Measurements from ENCODE around the gene GPATCH11. TPM values are rescaled to one million over a fixed set of nuclear protein-coding genes. Genes with fewer than 3 reads are reported as not detected.
A peak's percentile ranks its signal among the peaks of the same experiment; 100 is the strongest.

Gene GPATCH11
- total RNA-seq, 2 donors from 2014 or later, result 3.3 to 5.2 TPM

DNA sequence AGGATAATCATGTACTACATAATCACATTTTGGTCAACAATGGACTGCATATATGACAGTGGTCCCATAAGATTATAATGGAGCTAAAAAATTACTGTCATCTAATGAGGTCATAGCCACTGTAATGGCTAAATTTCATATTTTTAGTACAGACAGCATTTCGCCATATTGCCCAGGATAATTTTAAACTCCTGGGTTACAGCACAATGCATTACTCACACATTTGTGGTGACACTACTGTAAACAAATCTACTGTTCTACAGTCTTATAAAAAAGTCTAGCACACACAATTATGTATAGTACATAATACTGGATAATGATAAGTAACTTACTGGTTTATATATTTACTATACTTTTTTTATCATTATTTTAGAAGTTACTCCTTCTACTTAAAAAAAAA lies 59.7 kb downstream of the GPATCH11 start:
- WGBS, 2 donors, result 79 to 96% methylated on average over 1 of the region's 1 CpG

DNA sequence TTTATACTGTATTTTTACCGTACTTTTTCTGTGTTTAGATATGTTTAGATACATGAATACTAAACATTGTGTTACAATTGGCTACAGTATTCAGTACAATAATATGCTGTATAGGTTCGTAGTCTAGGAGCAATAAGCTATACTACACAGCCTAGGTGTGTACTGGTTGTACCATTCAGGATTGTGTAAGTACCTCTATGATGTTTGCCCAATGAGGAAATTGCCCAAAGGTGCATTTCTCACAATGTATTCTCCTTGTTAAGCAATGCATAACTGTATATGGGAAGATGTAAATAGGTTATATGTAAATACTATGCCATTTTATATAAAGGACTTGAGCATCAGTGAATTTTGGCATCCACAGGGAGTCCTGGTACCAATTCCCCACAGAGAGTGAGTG lies 61.7 kb downstream of the GPATCH11 start:
- WGBS, 2 donors, result 91 to 95% methylated on average over 2 of the region's 2 CpGs
- DNase-seq (no peak), ATAC-seq (no peak)
- no peaks in the 10 kb centered on the region for H3K9me3 ChIP-seq
- peaks cover 7 to 13% of the 10 kb centered on the region in 2 donors for H3K36me3 ChIP-seq (replicated peaks in 1 of 2; ENCODE audit: insufficient read depth in 1 of 2, low read depth in 2 of 2)
- TF ChIP-seq POLR2A (IDR thresholded peaks at IDR 0.05), result no peak
- TF ChIP-seq, protein P1, sequence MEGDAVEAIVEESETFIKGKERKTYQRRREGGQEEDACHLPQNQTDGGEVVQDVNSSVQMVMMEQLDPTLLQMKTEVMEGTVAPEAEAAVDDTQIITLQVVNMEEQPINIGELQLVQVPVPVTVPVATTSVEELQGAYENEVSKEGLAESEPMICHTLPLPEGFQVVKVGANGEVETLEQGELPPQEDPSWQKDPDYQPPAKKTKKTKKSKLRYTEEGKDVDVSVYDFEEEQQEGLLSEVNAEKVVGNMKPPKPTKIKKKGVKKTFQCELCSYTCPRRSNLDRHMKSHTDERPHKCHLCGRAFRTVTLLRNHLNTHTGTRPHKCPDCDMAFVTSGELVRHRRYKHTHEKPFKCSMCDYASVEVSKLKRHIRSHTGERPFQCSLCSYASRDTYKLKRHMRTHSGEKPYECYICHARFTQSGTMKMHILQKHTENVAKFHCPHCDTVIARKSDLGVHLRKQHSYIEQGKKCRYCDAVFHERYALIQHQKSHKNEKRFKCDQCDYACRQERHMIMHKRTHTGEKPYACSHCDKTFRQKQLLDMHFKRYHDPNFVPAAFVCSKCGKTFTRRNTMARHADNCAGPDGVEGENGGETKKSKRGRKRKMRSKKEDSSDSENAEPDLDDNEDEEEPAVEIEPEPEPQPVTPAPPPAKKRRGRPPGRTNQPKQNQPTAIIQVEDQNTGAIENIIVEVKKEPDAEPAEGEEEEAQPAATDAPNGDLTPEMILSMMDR (IDR thresholded peaks at IDR 0.05), result no peak
- no peak overlapping the region for H3K4me3 ChIP-seq
- intact Hi-C loops (cut with DNase I), result no loop called here
- H3K27me3 ChIP-seq, result no peaks in the 10 kb centered on the region
- peaks cover 15% of the 10 kb centered on the region for H3K4me1 ChIP-seq
- no peak overlapping the region for H3K27ac ChIP-seq

More for the DNA sequence above, 59.7 kb downstream of the GPATCH11 start:
- Histone ChIP-seq H3K27me3 (no peaks in the 10 kb centered on the region), H3K4me3 (no peak overlapping the region), H3K4me1 (peaks cover 15% of the 10 kb centered on the region), H3K9me3 (no peaks in the 10 kb centered on the region), H3K36me3 (replicated peaks in 1 of 2; ENCODE audit: insufficient read depth in 1 of 2, low read depth in 2 of 2) (peaks cover 7 to 13% of the 10 kb centered on the region in 2 donors), H3K27ac (no peak overlapping the region)
- intact Hi-C loops (cut with DNase I), result no loop called here
- TF ChIP-seq POLR2A (IDR thresholded peaks at IDR 0.05), result no peak
- TF ChIP-seq, protein P1 (IDR thresholded peaks at IDR 0.05), result no peak
- ATAC-seq (no peak), DNase-seq (no peak)

DNA sequence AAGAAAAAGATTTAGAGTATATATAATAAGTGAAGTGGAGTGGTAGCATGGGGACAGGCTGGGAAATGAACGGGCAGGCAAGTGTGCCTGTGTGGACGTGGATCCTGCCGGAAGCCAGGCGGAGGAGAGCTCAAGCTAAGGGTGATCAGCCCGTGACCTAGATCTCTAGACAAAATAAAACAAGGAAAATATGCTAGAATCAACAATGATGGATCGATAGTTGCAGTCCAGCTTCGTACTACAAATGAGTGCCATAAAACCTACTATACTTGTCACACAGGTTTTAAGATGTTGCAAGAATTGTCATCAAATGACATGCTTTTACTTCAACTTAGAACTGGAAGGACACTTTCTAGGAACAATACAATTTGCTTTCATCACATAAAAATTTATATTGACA lies 64.0 kb downstream of the GPATCH11 start:
- peak; percentile 81 for ATAC-seq
- Histone ChIP-seq H3K36me3 (replicated peaks in 1 of 2; ENCODE audit: insufficient read depth in 1 of 2, low read depth in 2 of 2) (peaks cover 7 to 13% of the 10 kb centered on the region in 2 donors), H3K27ac (peak overlapping the region in 1 of 4 donors; percentile 44)

More for the DNA sequence above, 64.0 kb downstream of the GPATCH11 start:
- DNase-seq, result peak in 1 of 4 donors; percentile 23
- TF ChIP-seq, protein P1 (IDR thresholded peaks at IDR 0.05), result no peak
- TF ChIP-seq POLR2A (IDR thresholded peaks at IDR 0.05), result no peak
- Histone ChIP-seq H3K4me3 (no peak overlapping the region), H3K9me3 (no peaks in the 10 kb centered on the region), H3K27me3 (no peaks in the 10 kb centered on the region), H3K4me1 (peaks cover 15% of the 10 kb centered on the region)
- WGBS, 2 donors, result 50 to 63% methylated on average over 7 of the region's 7 CpGs
- intact Hi-C loops (cut with DNase I), result no loop called here

Other genes with a start within 250 kb of the GPATCH11 start
- gene STRN, start 118.0 kb upstream of the GPATCH11 start, total RNA-seq, result 10 to 100 TPM in 1 of 2 donors, 1 to 10 TPM in 1; 7.3 to 12.7 TPM
- gene HEATR5B, start 146 bp upstream of the GPATCH11 start, total RNA-seq, result 10 to 100 TPM; 44.8 to 51.9 TPM
- gene EIF2AK2, start 72.5 kb downstream of the GPATCH11 start, total RNA-seq, result 10 to 100 TPM; 18.9 to 39.9 TPM
- not detected for gene SULT6B1, start 104.2 kb downstream of the GPATCH11 start, total RNA-seq
- gene CEBPZOS, start 112.0 kb downstream of the GPATCH11 start, total RNA-seq, result 10 to 100 TPM in 1 of 2 donors, 1 to 10 TPM in 1; 9.9 to 21.8 TPM
- 10 to 100 TPM; 20.8 to 33.6 TPM for gene CEBPZ, start 147.1 kb downstream of the GPATCH11 start, total RNA-seq
- 10 to 100 TPM; 12.2 to 18.5 TPM for gene NDUFAF7, start 147.1 kb downstream of the GPATCH11 start, total RNA-seq
- gene PRKD3, start 240.3 kb downstream of the GPATCH11 start, total RNA-seq, result 10 to 100 TPM in 1 of 2 donors, 1 to 10 TPM in 1; 8.2 to 15.3 TPM